NOMO-1 treated with DMSO at 0.1 percent for 48 hours (cell line): ENCODE results near the gene RAC2.

Experiments used
- DNase-seq: peaks from one replicate; lab custom pipeline; 2025; ENCODE audit not compliant: unreplicated experiment; lab: John Stamatoyannopoulos, UW

The RAC2 gene

DNA sequence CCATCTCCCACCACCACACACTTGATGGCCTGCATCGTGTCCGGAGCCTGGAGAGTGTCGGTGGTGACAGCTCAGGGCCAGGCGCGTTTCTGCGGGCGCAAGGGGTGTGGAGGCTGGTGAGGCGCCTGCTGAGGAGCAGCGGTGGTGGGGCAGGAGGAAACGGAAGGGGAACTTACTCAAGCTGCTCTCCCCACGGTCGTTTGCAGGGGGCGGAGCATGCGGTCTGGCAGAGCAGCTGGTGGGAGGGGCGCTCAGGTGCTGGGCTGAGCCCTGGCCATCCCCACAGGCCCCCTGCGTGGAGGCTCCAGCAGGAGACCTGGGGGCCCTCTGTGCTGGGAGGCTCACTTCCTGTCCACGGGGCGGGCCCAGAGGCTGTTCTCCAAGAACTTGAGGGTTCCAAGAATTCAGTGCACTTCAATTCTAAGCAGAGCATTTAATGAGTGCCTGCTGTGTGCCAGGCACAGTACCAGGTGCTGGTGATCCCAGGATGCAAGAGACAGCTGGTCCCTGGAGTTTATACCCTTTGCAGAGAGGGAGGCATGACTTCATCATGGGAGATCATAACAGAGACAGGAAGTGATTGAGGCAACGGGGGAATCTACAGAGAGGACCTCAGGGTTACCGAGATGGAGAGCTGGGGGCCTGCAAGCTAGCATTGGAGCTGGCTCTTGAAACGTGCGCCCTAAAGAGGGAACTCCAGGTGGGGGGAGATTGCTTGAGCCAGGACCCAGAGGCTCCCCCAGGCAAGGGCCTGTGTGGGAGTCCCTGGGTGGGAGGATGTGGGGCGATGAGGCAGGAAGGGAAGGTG, at the start of gene RAC2:
Gene RAC2, minus strand, starts transcription at position 156 of the 808 bp plus-strand sequence. Its CDS starts 121 bp downstream, at position 35.
- peak; percentile 98 for DNase-seq

DNA sequence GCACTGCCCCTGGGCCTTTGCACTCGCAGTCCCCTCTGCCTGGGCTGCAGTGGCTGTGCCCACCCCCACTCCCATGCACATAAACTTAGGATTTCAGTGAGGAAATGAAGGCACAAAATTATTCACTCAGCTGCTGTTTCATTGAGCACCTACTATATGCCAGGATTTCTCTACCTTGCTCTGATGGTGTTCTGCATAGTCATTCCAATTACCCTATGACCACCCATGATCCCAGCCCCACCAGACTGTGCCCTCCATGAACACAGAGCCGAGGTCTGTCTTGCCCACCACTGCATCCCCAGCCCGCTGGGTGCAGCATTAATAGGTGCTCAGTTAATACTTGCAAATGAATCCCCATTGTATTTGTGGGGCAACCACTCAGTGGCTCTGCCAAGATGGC, 49.1 kb upstream of the RAC2 start:
- DNase-seq: no peak

DNA sequence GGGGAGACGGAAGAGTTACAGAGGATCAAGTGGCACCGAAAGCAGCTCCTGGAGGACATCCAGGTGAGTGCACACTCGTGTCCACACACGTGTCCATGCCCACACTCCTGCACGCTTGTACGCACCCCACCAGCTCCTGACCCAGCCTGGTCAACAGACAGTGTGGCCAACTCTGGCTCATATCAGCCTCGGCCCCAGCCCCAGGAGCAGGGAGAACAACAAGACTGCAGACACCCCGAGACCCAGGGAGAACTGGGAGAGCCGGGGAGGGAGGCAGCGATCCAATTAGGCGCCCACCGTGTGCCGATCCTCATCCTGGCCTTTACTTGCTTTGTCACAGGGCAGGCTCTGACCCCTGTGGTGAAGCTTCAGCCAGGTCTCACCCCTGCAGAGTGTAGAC, 48.6 kb upstream of the RAC2 start:
- DNase-seq: no peak

DNA sequence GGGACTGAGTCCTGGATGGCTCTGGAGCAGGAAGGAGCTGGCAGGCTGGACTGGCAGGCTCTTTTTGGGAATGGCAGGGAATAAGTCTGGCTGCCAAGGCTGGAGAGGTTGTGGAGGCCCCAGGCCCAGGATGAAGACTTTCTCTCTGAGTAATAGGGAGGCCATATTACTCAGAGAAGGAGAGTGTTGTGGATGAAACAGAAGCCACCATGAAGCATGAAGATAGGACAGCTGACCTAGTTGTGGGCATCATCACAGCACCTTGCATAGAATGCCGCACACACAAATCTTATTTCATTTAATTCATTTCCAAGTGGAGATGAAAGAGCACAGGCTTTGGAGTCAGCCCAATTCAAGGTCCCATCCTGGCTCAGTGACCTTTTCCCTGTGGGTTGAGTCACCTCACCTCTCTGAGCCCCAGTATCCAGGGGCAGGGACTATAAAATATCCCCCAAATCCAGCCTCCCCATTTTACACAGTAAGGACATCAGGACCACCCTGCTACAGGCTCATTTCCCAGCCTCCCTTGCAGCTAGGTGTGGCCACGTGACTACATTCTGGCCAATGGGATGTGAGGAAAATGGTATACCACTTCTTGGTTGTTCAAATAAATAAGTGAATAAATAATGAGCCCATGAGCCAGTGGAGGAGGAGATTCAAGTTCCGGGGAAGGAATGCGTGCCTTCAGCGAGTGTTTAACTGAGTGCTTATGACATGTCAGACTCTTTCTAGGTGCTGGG, 47.7 kb upstream of the RAC2 start:
- DNase-seq: no peak

DNA sequence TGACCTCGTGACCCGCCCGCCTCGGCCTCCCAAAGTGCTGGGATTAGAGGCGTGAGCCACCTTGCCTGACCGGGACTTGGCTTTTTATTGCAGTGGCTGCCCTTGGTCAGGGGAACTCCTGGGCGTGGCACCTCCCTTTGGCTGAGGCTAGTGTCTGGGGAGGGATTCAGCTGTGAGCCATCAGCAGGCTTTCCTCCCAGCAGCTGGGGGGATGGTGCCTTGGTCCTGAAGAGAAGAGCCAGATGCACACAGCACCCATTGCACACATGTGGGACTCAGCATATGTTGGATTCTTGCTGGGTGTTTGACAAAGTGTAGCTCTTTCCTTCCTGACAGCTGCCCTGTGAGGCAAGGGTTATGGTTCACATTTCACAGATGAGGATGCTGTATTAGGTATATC, 46.7 kb upstream of the RAC2 start:
- DNase-seq: no peak

DNA sequence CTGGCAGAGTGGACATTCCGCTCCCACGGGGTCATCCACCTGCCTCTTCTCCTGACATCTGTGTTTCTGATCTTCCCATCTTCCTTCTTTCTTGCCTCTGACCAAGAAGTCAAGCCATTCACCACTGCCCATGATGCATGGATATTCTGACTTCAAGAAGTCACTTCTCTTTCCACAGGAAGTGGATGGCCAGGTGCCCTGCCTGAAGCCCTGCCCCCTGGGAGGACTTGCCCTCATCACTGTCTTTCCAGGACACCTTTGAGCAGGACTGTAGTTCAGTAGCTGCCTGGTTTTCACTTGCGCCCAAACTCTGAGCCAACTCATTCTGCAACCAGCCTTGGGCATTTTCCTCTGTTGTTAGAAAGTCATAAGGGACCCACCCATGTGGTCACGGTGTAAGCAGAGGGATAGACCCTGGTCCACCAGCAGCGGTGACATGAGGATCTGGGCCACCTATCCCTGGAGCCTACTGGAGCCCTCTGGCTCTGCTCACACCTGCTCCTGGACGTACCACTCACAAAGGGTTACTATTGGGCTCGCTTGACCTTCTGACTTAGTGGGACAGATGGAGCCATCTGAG, 45.2 kb upstream of the RAC2 start:
- DNase-seq: no peak

DNA sequence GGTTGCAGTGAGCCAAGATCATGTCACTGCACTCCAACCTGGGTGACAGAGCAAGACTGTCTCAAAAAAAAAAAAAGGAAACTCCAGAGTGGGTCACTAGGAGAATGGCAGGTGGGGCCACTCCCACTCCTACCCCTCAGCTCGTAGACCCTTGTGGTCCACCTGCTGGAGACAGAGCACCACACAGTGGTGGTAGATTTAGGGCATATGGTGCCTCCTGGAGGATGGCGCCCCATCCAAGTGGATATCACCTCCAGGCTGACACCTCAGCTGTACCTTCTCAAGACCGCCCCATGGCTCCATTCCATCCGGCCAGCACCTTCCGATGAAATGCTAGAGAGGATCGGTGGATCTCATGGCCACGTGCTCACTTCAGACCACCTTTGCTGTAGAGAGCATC, 44.5 kb upstream of the RAC2 start:
- no peak for DNase-seq

DNA sequence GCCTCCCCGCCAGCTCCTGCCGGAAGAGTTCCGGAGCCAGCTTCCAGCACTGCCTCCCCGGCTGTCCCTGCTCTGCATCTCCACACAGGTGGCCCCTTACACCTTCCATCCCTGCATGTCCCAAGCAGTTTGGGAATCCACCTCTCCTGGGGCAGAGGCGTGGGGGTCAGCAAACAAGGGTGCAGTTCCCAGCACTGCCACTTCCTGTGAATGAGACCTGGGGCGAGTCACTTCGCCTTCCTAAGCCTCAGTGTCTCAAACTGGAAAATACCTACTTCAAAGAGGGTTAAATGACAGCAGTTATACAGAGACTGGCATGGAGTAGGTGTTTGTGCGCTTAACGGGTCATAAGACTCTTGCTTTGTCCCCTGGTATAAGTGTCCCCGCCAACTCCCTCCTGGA, 43.5 kb upstream of the RAC2 start:
- no peak for DNase-seq

DNA sequence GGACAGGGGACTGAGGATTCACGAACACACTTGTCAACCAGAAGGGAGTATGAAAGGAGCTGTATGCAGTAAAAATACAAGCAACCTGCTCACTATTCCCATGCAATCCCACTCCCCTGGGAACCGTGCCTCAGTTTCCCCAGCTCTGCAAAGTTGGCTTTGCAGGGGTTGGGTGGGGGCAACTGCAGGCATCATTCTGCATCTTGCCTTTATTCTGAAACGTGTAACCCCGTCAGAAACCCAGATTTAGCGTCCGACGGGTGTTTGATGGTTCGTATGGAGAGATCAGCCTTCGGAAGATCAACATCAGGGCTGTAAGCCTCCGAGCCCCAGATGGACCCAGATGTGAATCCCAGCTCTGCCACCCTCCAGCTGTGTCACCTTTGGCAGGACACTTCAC, 41.9 kb upstream of the RAC2 start:
- no peak for DNase-seq

DNA sequence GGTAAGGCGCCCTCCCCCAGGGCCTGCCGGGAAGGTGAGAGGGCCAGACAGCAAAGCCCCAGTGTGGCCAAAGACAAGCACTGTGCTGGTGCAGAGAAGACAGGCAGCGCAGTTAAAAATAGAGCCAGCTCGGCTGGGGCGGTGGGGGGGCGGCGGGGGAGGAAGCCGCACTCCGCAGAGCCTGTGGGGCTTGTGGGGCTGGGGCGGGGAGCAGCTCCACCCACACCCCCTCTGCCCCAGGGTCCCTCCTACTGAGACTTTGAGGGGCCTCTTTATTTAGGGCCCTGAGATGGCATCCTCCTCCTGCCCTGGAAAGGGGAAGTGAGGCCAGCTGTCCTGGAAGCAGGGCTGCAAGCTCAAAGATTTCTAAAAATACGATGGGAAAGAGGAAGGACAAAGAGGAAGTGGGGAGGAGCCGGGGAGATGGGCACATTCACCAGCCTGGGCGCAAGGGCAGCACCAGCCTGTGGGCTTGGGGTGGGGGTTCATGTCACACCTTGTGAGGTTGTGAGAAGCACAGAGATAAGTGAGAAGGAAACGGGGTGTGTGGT, 40.8 kb upstream of the RAC2 start:
- peak; percentile 99 for DNase-seq

DNA sequence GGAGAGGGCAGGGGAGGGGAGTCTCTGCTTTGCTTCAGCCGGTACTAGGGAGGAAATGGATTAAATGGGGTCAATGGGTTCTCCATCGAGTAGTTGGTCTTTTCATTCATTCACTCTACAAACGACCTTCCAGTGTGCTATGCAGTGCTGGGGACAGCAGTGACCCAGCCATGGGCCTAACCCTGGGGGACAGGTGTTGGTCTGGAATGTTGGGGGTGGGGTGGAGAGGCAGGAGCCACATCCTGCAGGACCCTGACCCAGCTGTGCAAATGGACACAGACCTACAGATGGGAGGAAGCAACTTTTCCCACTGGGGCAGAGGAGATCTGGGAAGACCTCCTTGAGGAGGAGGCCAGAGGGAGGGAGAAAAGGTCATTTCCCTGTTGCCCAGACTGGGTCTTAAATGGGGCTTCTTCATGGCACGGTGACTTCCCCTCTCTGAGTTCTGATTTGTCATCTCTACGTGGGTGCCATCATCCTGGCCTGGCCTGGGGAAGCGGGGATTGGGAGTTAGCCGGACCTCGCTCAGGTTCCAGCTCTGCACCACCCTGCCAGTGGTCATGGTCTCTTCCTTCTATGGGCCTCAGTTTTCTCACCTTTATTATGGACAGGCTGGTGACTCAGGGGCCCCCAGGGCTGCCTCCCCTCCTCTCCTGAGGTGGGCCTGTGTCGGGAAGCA, 40.2 kb upstream of the RAC2 start:
- peak; percentile 33 for DNase-seq

DNA sequence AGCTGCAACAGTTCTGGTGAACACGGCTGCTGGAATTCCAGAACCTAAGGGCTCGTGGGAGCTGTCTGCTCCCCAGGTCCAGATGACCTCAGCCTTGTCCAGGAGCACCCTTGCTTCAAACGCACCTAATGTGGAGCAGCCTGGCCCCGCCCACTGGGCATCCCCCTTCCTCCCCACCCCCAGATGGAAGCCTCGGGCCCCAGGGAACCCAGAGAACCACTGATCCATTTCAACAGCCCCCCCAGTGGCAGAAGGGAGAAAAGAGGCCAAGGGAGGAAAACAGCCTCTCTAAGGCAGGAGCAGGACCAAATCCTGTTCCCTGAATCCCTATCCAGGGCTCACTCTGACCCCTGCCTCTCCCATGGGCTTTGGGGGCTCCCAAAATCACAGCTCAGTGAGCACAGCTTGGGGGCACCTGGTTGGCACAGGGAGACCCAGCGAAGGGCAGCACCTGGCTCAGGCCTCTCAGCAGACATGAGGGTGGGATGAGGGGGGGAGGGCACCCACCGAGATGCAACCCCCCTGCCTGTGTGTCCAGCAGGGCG, 39.4 kb upstream of the RAC2 start:
- DNase-seq: no peak

DNA sequence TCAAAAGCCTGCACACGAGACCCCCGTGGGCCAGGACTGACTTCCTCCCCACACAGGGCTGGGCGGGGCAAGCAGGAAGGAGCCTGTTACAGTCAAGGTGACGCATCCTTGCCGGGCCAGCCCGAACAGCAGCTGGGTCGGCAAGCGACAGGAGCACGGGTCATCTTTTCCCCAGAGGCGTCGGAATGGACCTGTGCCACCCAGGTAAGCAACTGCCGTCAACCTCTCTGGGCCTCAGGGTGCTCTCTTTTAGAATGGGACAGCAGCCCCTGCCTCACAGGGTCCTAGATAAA, 38.3 kb upstream of the RAC2 start, which contains the start of gene CYTH4:
Gene CYTH4, plus strand, starts transcription at position 124 of the 293 bp plus-strand sequence. Its CDS starts 62 bp downstream, at position 186.
- DNase-seq: peak; percentile 71

DNA sequence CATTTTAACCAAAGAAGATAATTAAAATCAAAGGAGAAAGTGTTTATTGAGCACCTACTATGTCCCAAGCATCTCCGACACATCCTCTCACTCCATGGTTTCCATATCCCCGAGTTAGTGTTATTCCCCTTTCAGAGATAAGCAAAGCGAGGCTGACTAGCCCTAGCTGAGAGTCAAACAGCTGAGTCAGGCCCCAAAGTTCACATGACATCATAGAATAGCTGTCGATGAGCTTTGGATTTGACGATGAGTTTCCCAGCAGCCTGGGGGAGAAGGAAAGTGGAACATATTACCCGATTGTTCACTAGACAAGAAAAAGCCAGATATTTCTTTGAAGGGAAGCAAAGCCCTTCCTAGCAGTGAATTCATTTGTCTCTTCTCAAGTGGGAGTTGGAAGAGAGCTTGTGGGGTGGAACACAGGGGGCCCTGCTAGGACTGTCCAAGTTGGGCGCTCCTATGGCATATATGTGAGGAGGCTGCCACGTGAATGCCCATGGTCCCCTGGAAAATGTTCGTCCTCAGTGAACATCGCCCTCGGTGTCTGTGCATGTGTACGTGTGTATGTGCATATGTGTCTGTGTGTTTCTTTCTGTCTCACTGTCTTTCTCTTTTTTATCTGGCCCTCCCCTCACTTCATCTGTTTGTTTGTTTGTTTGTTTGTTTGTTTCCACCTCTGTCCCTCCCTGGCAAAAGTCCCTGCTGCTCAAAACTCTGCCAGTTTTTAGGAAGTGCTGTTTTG, 37.7 kb upstream of the RAC2 start:
- no peak for DNase-seq

DNA sequence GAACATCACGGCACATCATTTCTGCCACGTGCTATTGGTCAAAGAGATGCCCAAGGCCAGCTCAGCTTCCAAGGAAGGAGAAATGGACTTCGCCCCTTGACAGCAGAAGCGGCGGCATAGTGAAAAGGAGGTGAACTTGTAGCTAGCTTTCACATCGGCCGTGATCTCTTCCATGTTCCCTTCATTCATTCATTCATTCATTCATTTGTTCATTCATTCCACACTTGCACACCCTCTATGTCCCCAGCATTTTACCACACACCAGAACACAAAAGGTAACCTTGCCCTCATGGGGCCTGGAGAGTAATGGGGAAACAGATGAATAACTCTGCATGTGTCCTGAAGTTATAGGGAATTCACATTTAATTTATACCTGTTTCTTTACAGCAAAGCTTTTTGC, 37.1 kb upstream of the RAC2 start:
- DNase-seq: no peak

DNA sequence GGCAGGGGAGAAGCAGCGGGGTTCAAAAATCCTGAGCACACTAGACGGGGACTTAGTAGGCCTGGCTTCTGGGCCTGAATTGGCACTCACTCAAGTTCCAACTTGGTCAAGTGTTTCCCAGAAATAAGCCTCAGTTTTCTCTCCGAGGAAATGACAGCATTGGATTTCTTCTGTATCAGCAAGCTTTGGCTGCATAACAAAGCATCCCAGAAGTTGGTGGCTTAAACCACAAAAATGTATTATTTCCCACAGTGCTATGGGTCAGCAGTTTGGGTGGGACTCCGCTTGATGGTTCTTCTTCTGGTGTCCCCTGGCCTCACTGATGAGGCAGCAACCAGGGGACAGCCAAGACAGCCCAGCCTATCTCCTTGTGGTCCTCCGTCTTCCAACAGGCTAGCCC, 36.6 kb upstream of the RAC2 start:
- no peak for DNase-seq

DNA sequence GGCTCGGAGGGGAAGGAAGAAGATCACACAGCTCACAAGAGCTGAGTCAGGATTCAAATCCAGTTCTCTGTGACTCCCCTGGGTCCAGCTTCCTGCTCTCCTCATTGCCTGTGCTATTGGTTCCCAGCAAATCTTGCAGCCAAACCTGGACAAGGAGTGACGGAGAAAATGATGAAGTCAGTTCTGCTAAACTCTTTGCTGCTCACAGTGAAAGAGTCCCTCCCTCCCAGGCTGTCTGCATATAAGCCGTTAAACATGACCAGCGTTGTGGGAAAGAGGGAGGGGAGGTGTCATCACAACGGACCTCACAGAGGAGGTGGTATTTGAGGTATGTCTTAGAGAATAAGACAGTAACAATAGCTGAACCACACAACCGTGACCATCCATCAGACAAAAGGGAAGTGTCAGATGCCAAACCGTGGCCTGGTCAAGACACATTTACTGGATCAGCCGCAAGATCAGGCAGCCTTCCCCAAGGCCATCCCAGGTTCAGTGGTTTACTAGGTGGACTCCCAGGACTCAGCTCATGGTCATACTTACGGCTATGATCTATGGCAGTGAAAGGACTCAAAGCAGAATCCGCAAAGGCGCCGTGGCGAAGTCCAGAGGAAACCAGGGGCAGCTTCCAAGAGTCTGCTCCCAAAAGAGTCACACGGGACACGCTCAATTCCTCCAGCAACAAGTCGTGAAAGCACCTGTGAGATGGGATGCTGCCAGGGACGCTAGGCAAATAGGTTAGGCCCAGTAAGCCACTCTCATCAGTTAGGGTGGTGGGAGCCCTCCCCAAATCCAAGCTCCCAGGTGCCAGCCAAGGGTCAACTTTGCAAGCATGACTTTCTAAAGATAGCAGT, 35.5 kb upstream of the RAC2 start:
- peak; percentile 93 for DNase-seq

DNA sequence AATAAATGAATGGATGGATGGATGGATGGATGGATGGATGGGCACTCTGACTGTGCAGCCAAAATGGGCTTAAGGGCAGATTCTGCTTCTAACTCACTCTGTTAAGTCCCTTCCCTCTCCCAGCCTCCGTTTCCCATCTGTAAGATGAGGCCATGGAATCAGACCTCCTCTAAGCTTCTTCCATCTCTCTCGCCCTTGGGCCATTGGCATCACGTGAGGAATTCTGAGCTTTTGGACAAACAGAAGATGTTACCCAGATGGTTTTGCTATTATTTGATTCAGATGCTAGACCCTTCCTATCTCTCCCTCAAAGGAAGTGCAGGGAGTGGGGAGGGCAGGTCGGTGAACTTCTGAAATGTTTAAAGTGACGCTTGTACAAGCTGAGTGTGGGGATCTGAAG, 34.2 kb upstream of the RAC2 start:
- no peak for DNase-seq

DNA sequence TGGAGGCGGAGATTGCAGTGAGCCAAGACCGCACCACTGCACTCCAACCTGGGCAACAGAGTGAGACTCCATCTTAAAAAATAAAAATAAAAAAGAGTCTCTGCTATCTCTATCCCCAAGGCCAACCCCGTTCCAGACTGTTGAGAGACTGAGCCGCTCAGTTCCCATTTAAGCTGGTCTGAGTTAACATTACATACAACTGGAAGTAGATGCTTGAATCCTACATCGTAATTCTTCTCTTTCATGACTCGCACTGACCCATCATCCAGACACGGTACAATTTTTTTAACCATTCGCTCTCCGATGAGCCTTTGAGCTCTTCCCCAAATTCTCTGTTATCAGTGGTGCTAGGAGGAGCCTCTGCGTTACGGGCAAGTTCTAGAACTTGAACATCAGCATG, 33.3 kb upstream of the RAC2 start:
- DNase-seq: no peak
